GM19455 (cell line): ENCODE results near the gene FTSJ3.
A peak's percentile ranks its signal among the peaks of the same experiment; 100 is the strongest.
"Not testable (repeated sequence)": the region's sequence is repeated elsewhere in the genome, so short reads cannot be mapped to it uniquely, and the experiment has no call there.

ENCODE experiments used
- ATAC-seq: cut with Tn5 transposase; IDR thresholded peaks from one replicate; pipeline ENCODE4 v1.9.1; 2021; ENCODE audit not compliant: unreplicated experiment

The FTSJ3 gene

DNA sequence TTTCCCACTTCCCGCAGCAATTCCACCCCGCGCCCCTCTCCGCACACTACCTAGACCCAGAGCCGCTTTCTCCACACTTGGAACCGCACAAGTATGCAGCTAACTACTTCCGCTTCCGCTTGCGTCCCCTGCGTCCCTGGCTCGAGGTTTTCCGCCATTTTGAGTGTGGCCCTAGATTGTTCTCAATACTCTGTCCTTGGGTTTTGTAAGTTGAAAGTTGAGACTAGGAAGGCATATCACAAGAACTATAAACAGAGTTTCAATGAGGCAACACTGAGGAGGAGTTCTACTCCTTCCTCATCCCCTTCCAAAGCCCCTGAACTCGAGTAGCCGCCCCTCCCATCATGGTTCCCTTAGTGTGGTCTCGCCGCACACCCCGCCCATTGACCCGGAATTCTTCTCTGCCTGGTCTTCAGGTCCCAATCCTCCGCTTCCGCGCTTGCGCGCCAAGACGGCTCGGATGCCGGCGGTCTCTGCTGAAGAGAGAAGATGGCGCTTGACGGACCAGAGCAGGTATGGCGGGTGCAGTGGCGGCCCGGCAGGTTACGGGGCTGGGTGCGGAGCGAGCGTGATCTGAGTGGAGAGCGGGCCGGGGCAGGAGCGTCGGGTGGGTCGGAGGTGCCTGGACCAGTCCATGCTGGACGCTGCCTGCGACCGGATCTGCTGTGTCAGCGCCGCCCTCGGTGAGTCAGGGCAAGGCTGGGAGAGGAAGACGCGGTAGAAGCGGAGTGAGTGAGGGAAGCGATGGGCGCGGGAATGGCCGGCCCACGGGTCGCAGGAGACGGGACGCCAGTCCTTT, at the start of gene FTSJ3, which contains the start of gene PSMC5:
Gene FTSJ3 (minus strand): TSS at position 662 of the 799 bp plus-strand sequence. CDS start 761 bp downstream, outside the sequence.
Gene PSMC5 (plus strand): TSS at position 430 of the 799 bp plus-strand sequence. CDS start 60 bp downstream, at position 490.
- peak; percentile 86 for ATAC-seq

- ATAC-seq = not testable (repeated sequence)
Observed at GRCh38 chr17:63874693-63875092, 47.2 kb upstream of the FTSJ3 start.

DNA sequence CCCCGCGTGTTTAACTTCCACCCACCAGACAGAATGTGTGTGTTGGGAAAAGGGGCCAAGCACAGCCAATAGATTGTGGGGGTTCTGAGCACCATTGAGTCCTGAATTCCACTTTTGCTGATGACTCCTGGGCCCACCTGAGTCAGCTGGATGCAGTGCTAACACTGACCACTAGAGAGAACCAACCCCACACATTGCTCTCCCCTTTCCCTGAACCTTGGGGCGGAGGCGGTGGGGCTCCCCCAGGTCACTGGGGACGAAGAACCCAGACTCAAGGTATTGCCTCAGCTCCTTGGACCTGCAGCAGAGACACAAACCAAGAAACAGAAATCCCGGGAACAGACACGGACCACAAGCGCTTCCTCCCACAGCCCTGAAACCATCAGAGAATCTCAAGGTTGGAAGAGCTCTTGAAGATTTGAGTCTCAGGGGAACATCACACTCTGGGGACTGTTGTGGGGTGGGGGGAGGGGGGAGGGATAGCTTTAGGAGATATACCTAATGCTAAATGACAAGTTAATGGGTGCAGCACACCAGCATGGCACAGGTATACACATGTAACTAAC, 46.7 kb upstream of the FTSJ3 start:
- not testable (repeated sequence) for ATAC-seq

- ATAC-seq = not testable (repeated sequence)
Observed at GRCh38 chr17:63873577-63873976, 46.1 kb upstream of the FTSJ3 start, which contains the start of gene CSH2. Gene CSH2, minus strand, starts transcription at chr17:63873677. Its CDS starts 63 bp downstream, at chr17:63873614.

- not testable (repeated sequence) for ATAC-seq
Observed at GRCh38 chr17:63871646-63872365, 44.3 kb upstream of the FTSJ3 start.

DNA sequence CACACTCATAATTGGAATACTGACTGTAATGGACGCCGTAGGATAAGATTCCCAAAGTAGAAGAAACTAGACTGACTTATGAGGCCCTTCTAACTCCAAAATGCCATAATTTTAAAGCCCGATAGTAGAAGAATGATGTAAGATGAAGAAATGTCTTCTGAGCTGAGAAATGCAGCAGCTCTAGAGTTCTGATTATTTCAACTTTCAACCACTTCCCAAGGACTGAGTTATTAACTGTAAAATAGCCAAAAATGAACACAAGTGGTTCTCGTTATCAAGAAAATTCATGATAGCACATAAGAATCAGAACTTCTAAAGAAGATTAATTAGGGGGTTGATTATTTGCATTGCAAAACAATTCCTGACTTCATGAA, 42.8 kb upstream of the FTSJ3 start:
- ATAC-seq = not testable (repeated sequence)

DNA sequence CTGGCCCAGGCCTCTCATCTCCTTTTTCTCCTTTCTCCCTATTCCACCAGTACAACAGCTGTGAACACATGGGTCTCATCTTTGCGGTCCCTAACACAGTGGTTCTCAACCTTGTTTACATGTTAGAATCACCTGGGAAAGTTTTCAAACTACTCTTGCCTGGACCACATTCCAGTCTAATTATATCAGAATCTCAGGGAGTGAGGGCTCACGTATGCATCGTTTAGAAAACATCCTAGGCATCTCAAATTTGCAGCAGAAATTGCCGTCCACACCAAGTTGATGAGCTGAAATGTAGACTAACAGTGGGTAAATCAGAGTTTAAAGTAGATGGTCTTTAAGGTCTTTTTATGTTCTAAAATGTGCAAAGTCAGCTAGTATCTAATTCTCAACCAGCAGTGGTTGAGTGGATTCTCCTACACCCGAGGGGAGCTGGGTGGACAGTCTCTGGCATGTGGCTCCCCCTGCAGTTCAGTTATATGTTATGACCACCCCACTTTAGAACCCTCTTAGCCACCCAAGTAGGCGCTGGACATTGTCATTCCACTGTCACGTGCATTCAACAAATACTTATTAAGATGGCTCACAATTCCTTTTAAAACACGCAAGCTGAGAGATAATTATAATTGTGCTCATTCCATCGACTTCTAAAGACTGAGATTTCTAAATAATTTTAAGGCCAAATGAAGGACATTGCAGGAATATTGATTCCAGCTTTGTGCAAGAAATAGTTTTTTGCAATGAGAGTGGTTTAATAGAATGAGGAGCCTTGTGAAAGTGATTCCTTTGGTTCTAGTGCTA, 42.2 kb upstream of the FTSJ3 start:
- ATAC-seq = not testable (repeated sequence)

DNA sequence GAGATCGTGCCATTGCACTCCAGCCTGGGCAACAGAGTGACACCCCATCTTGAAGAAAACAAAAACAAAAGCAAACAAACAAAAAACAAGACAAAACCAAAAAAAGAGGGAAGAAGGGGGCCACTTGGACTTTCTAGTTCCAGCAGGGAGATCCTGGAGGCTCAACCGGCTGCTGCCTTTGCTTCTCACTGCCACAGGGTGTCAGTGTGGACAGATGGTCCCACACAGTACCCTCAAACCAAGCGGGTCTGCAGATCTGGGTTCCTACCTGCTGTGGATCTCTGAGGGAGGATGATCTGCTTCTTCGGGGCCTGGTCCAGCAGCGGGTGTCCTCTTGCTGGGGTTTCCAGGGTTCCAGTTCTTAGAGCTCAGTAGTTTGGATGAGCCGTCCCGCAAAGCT, 39.2 kb upstream of the FTSJ3 start:
- ATAC-seq = not testable (repeated sequence)

DNA sequence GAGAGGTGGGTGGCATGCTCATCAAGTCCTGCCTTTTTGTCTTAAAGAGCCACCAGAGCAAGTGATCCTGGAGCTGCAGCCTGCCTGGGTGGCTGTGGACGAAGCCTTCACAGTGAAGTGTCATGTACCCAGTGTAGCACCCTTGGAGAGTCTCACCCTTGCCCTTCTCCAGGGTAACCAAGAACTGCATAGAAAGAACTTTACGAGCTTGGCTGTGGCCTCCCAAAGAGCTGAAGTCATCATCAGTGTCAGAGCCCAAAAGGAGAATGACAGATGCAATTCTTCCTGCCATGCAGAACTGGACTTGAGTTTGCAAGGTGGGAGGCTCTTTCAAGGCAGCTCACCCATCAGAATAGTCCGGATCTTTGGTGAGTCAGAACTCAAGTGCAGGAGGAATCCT, 31.8 kb upstream of the FTSJ3 start:
- ATAC-seq = no peak

DNA sequence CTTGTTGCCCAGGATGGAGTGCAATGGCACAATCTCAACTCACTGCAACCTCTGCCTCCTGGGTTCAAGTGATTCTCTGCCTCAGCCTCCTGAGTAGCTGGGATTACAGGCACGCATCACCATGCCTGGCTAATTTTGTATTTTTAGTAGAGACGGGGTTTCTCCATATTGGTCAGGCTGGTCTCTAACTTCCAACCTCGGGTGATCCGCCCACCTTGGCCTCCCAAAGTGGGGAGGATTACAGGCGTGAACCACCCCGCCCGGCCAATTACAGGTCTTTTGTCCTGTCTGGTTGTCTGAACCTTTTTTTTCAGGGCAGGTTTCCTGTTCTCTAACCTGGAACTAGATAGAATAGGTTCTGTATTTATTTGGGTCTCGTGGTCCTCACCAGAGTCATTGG, 29.0 kb upstream of the FTSJ3 start:
- not testable (repeated sequence) for ATAC-seq

GRCh38 chr17:63855185-63855584, 27.7 kb upstream of the FTSJ3 start:
- ATAC-seq = no peak

DNA sequence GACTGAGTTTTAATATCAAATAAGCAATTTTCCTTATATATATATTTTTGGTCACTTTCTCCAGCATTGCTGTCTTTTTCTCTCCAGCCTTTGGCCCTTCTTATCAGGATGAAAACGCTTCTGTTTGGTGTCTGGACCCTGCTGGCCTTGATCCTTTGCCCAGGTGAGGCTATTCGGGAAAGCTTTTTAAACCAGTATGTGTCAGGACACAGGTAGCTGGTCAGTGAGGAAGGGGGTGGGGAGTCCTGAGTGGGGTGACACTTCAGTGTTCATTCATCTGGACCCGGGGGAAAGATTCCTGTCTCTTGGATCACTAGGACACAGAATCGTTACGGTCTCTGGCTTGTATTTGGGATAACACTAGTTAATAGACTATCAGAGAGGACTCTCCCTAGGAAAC, 27.2 kb upstream of the FTSJ3 start:
- no peak for ATAC-seq

GRCh38 chr17:63853260-63853659, 25.8 kb upstream of the FTSJ3 start:
- ATAC-seq = no peak

- no peak for ATAC-seq
Observed at GRCh38 chr17:63850401-63850800, 22.9 kb upstream of the FTSJ3 start.

DNA sequence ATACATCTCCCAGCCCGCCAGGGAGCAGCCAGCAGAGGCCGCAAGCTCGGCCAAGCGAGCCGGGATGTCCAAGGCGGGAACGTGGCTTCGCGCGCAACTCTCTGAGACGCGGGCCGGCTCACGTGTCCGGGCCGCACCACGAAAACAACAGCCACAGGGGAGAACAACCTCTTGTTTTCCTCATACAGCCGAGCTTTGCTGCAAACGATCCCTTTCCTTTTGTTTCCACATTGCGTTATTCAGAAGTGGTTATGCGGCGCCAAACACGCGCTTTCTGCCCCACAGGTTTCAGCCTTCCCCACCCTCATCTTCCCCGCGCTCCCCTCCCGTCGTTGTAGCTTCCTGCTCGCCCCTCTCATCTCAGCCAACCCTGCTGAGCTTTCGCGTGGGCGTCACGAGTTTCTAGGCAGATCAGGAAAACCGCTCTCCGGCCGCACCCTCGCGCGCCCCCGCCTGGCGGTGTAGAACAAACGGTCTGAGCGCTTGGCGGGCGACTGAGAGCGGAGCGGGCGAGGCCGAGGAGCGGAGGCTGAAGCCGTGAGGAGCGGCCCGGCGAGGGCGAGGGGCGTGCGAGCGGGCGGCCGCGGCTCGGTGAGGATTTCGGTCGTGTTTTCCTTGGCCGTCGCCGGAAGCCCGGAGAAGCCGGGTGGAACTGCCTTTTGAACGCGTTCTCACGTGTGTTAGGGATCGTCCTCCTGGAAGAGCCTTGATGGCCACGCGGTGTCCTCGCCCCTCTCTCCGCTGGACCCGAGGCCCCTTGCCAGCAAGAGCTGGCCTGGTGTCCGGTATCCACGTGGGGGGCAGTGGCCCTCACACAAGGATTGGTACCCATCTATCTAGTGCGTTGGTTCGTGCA, 21.6 kb upstream of the FTSJ3 start:
- ATAC-seq = peak; percentile 59

- no peak for ATAC-seq
Observed at GRCh38 chr17:63847525-63848249, 20.2 kb upstream of the FTSJ3 start.

GRCh38 chr17:63845509-63845908, 18.0 kb upstream of the FTSJ3 start:
- ATAC-seq = no peak

DNA sequence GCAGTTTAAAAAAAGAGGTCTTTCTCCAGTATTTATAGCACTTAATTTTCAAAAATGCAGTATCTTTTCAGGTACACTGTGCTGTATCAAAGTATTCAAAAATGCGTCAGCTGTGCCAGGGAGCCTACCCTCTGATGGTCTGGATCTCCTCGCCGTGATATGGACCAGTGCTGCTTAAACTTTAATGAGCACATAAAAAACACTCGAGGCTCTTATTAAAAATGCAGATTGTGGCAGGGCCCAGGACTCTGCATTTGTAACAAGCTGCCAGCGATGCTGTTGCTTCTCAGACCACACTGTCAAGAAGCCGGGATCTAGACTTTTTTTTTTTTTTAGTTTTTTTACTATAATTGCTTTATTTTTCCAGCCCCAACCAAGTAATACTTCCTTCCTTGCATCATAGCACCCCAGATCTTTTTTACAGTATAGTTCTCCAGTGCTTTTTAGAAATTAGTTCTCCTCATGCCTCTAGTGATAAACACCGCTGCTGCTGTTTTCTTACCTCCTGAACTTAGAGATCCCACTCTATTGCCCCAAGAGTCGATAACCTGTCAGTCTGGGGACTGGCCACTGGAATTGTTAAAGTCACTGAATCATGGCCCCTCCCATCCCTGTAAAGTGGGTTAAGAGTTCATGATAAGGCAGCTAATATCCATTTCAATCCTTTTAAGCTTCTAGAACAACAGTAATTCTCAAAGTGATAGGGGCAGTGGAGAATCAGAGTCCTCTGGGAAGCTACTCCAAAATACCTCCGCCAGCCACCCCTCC, 16.6 kb upstream of the FTSJ3 start:
- ATAC-seq = no peak
